ENCODE data around the gene NCOA3. TPM values are rescaled to one million over a fixed set of nuclear protein-coding genes. Genes with fewer than 3 reads are reported as not detected.

The NCOA3 gene
- total RNA-seq, 1 experiment from 2014 or later: 25.9 TPM

- TF ChIP-seq JUND (IDR thresholded peaks at IDR 0.05) (no peak), EGR1 (IDR thresholded peaks at IDR 0.05; ENCODE audit: low read depth) (no peak), ELF1 (IDR thresholded peaks at IDR 0.05; ENCODE audit: borderline replicate concordance, low read depth) (no peak), ZBTB33 (IDR thresholded peaks at IDR 0.05; ENCODE audit: extremely low read depth, insufficient replicate concordance, low read length) (no peak), REST (IDR thresholded peaks at IDR 0.05; ENCODE audit: low read depth) (no peak), RAD21 (IDR thresholded peaks at IDR 0.05; ENCODE audit: low read depth) (no peak), EZH2phosphoT487 (IDR thresholded peaks at IDR 0.05; ENCODE audit: borderline replicate concordance) (no peak), SRF (IDR thresholded peaks at IDR 0.05; ENCODE audit: low read depth) (no peak), ZFX (IDR thresholded peaks at IDR 0.05) (no peak), CEBPB (IDR thresholded peaks at IDR 0.05; ENCODE audit: low read depth) (no peak), SIN3A (IDR thresholded peaks at IDR 0.05; ENCODE audit: low read depth) (no peak), SP1 (IDR thresholded peaks at IDR 0.05; ENCODE audit: low read depth) (no peak), CTCF (IDR thresholded peaks at IDR 0.05 in 2 of 3, conservative IDR thresholded peaks at IDR 0.05 in 1 of 3; ENCODE audit: borderline replicate concordance in 1 of 3, insufficient read depth in 1 of 3, low read depth in 2 of 3, low read length in 2 of 3) (no peak), TCF7L2 (IDR thresholded peaks at IDR 0.05; ENCODE audit: borderline replicate concordance, extremely low read depth, insufficient read depth, insufficient read length) (no peak), MAX (IDR thresholded peaks at IDR 0.05) (no peak), ATF3 (IDR thresholded peaks at IDR 0.05) (no peak)
- ChIA-PET CTCF (interaction anchor here (1.2 to 2.0 kb wide), 2 partner anchors 10 to 117 kb away, joined by 3 to 6 read pairs; no protein-coding TSS in a partner anchor), RAD21 (ENCODE audit: low non-redundant PET in 1 of 2, low total read pairs in 2 of 2, uncharacterized antibody in 2 of 2, unreplicated experiment in 2 of 2) (interaction anchor here (1.0 to 1.1 kb wide), 2 partner anchors 117 kb away, joined by 3 to 6 read pairs; no protein-coding TSS in a partner anchor), POLR2A (interaction anchor here (1.0 to 3.9 kb wide), 3 partner anchors 10 to 30 kb away, joined by 3 to 24 read pairs (median 21); no protein-coding TSS in a partner anchor)
- no peak overlapping the region for H3K9ac ChIP-seq (ENCODE audit: low read length)
- H3K36me3 ChIP-seq (ENCODE audit: control insufficient read depth in 1 of 2, insufficient read depth in 2 of 2, low read length in 2 of 2): no peaks in the 10 kb centered on the region
- no peak overlapping the region for H3K27ac ChIP-seq (ENCODE audit: low read depth, low read length)
- H3K4me3 ChIP-seq (replicated peaks in 1 of 2; ENCODE audit: low read depth in 1 of 2, low read length in 2 of 2): no peak overlapping the region
- H3K4me2 ChIP-seq (ENCODE audit: low read length): no peak overlapping the region; the same call in 1 of the 2 replicates
- H4K20me1 ChIP-seq (ENCODE audit: insufficient read depth): no peaks in the 10 kb centered on the region; the same call in 1 of the 2 replicates
- ATAC-seq (no peak), DNase-seq (ENCODE audit: low read depth, low spot score) (no peak)
- H3K27me3 ChIP-seq (ENCODE audit: insufficient read depth, low read length): no peaks in the 10 kb centered on the region
- peaks cover 19 to 30% of the 10 kb centered on the region in 2 experiments; a peak in 3 of 4 replicates for H3K4me1 ChIP-seq (ENCODE audit: control insufficient read depth in 1 of 2, insufficient read depth in 2 of 2, low read length in 2 of 2)
- H2AFZ ChIP-seq (ENCODE audit: low read depth, low read length, poor library complexity, severe bottlenecking): no peak overlapping the region
- intact Hi-C loops (cut with micrococcal nuclease): loop anchor here (5.0 to 10.0 kb wide), 5 partner anchors 74 to 299 kb away; no protein-coding TSS in a partner anchor
- H3K9me2 ChIP-seq (ENCODE audit: insufficient read depth): no peaks in the 10 kb centered on the region
- peaks cover 65% of the 10 kb centered on the region for H3K79me2 ChIP-seq (ENCODE audit: insufficient read depth, low read length)
- BruUV-seq (replicated peaks): no TSS peak
- no peaks in the 10 kb centered on the region for H3K9me3 ChIP-seq (ENCODE audit: control insufficient read depth in 1 of 2, insufficient read depth in 1 of 2, low read depth in 1 of 2, low read length in 2 of 2)
Observed at GRCh38 chr20:47503685-47504084, 2.0 kb downstream of the NCOA3 start.

Measured in HCT116 (cell line).